GM23248 (cell line): ENCODE measurements around the gene HOXA5.

Experiments used
- EZH2 ChIP-seq: fragments of 200-600 bp; sonication (generic); IDR thresholded peaks from 2 replicates; pipeline ENCODE4 v1.6.1; 2018; ENCODE audit warnings: antibody characterized with exemption, mild to moderate bottlenecking; ENCODE audit not compliant: insufficient read depth, poor library complexity, severe bottlenecking
- EZH2phosphoT487 ChIP-seq: fragments of 200-600 bp; sonication (generic); IDR thresholded peaks from 2 replicates; pipeline ENCODE4 v1.6.1; 2018; ENCODE audit warnings: antibody characterized with exemption, moderate library complexity, mild to moderate bottlenecking, low read depth; ENCODE audit not compliant: insufficient read depth

DNA sequence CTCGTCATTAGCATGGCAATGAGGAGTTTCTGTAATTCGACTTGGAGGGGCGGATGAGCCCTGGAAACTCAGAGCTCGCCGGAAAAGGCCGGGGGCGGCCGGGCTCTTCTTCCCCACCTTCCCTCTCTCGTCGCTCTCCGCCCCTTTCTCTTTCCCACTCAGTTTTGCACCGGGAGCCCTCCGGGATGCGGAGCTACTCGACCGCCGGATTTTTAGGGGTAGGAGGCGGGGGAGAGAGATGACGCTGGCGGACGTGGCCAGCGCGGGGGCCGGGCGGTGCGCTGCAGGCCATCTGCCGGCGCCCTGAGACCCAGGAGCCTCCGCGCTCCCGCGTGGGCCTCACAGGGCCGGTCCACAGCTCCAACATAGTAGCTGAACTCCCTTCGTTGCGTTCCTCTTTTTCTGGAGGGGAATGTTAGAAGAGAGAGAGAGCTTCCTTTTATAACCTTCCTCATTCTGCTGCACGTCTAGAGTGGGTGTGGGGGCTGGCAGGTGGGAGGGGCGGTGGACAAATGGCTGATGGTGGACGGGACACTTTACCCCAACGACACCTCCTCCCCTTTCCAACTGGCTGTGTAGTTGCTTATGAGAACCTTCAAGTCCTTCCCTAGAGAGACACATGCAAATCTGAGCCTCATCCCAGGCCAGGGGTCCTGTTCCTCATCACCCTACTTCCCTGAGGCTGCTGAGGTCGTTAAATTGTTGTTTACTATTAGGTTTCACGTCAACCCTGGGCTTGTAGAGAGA, 46.5 kb downstream of the HOXA5 start:
- TF ChIP-seq EZH2: no peak
- no peak for TF ChIP-seq EZH2phosphoT487
